Kidney glomerular epithelial cell (primary cell): Measurements from ENCODE around the gene GET4.

Source experiments
- DNase-seq: peaks from one replicate; lab custom pipeline; 2025; lab: John Stamatoyannopoulos, UW

The GET4 gene

GRCh38 chr7:886626-887487, 10.5 kb downstream of the GET4 start:
- no peak for DNase-seq

- DNase-seq = no peak
Observed at GRCh38 chr7:887488-887820, 11.1 kb downstream of the GET4 start.

GRCh38 chr7:888081-889024, 12.0 kb downstream of the GET4 start:
- no peak for DNase-seq

GRCh38 chr7:889025-889390, 12.7 kb downstream of the GET4 start:
- no peak for DNase-seq

GRCh38 chr7:889391-889790, 13.0 kb downstream of the GET4 start:
- DNase-seq = no peak

- no peak for DNase-seq
Observed at GRCh38 chr7:890868-891267, 14.5 kb downstream of the GET4 start.

GRCh38 chr7:891291-891690, 14.9 kb downstream of the GET4 start:
- DNase-seq = no peak

GRCh38 chr7:891805-892204, 15.5 kb downstream of the GET4 start:
- no peak for DNase-seq

- no peak for DNase-seq
Observed at GRCh38 chr7:892648-893593, 16.6 kb downstream of the GET4 start.

GRCh38 chr7:893686-894085, 17.3 kb downstream of the GET4 start:
- no peak for DNase-seq

GRCh38 chr7:894164-894867, 18.0 kb downstream of the GET4 start:
- DNase-seq = no peak

- no peak for DNase-seq
Observed at GRCh38 chr7:894927-895450, 18.6 kb downstream of the GET4 start.

GRCh38 chr7:895451-896052, 19.2 kb downstream of the GET4 start:
- no peak for DNase-seq

- no peak for DNase-seq
Observed at GRCh38 chr7:896346-897075, 20.2 kb downstream of the GET4 start.

GRCh38 chr7:897086-897485, 20.7 kb downstream of the GET4 start:
- no peak for DNase-seq

- DNase-seq = no peak
Observed at GRCh38 chr7:897771-898376, 21.5 kb downstream of the GET4 start.

- DNase-seq = no peak
Observed at GRCh38 chr7:898460-898854, 22.1 kb downstream of the GET4 start.

GRCh38 chr7:898855-899681, 22.7 kb downstream of the GET4 start:
- DNase-seq = no peak

GRCh38 chr7:899806-900205, 23.5 kb downstream of the GET4 start:
- DNase-seq = no peak
